ENCODE data around the gene WDR4.

DNA sequence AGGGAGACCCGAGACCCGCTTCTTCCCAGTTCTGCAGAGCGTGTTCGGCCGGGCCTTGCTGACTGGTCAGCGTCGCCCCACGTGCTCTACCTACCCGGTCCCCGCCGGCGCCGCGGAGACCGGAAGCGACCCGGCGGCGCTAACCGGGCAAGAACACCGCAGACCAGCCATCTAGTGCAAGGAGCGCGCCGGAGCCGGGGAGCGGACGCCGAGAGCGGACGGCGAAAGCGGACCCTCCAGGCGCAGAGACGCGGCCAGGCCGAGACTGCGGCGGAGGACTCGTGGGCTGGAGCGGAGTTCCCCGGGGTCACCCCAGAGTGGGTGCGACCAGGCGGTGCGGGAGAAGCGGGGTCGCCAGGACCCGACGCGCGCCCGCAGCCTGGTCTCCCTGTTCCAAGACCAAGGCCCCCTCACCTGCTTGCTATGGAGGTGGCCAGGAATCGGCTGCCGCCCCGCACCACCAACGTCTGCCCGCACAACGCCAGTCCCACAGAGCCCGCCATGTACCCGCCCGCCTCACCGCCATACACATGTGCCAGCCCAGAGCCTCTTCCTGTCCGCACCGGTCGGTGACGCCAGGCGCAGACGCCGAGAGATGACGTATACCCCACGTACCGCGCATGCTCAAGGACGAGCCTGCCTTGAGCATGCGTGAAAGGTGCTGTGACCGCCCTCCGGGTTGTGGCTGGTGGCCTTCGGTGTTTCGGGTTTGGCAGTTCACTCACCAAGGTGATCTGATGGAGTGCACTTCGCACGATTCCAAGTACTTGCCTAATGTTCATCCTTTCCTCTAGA lies at the start of gene WDR4:
- TF ChIP-seq CREM (IDR thresholded peaks at IDR 0.05; ENCODE audit: low read depth): peak; percentile 100
- peak; percentile 24; the same call in 1 of the 2 replicates for TF ChIP-seq ZNF384 (IDR thresholded peaks at IDR 0.05; ENCODE audit: low read depth, low read length)
- TF ChIP-seq MYC (IDR thresholded peaks at IDR 0.05; ENCODE audit: low read depth, low read length): peak; percentile 99
- peak; percentile 99; the same call in 1 of the 2 replicates for TF ChIP-seq MYC (CRISPR knock-in tag; IDR thresholded peaks at IDR 0.05; ENCODE audit: borderline replicate concordance, low read depth)
- no peak for TF ChIP-seq EP300 (IDR thresholded peaks at IDR 0.05; ENCODE audit: low read length)
- TF ChIP-seq, protein P1, sequence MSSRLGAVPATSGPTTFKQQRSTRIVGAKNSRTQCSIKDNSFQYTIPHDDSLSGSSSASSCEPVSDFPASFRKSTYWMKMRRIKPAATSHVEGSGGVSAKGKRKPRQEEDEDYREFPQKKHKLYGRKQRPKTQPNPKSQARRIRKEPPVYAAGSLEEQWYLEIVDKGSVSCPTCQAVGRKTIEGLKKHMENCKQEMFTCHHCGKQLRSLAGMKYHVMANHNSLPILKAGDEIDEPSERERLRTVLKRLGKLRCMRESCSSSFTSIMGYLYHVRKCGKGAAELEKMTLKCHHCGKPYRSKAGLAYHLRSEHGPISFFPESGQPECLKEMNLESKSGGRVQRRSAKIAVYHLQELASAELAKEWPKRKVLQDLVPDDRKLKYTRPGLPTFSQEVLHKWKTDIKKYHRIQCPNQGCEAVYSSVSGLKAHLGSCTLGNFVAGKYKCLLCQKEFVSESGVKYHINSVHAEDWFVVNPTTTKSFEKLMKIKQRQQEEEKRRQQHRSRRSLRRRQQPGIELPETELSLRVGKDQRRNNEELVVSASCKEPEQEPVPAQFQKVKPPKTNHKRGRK (tag; IDR thresholded peaks at IDR 0.05): no peak
- no peak for TF ChIP-seq MYNN (IDR thresholded peaks at IDR 0.05)
- TF ChIP-seq MYNN (CRISPR knock-in tag; IDR thresholded peaks at IDR 0.05): no peak
- TF ChIP-seq ZBTB33 (CRISPR knock-in tag; IDR thresholded peaks at IDR 0.05): no peak
- TF ChIP-seq, protein P2, sequence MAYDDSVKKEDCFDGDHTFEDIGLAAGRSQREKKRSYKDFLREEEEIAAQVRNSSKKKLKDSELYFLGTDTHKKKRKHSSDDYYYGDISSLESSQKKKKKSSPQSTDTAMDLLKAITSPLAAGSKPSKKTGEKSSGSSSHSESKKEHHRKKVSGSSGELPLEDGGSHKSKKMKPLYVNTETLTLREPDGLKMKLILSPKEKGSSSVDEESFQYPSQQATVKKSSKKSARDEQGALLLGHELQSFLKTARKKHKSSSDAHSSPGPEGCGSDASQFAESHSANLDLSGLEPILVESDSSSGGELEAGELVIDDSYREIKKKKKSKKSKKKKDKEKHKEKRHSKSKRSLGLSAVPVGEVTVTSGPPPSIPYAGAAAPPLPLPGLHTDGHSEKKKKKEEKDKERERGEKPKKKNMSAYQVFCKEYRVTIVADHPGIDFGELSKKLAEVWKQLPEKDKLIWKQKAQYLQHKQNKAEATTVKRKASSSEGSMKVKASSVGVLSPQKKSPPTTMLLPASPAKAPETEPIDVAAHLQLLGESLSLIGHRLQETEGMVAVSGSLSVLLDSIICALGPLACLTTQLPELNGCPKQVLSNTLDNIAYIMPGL (CRISPR knock-in tag; IDR thresholded peaks at IDR 0.05): no peak; the same call in 1 of the 2 replicates
- TF ChIP-seq CTCF (IDR thresholded peaks at IDR 0.05 in 2 of 3, conservative IDR thresholded peaks at IDR 0.05 in 1 of 3; ENCODE audit: insufficient read depth in 2 of 3, low read depth in 1 of 3, low read length in 3 of 3): peak in 1 of 3 experiments; percentile 5; a peak in 1 of 6 replicates
- peak; percentile 38; the same call in 1 of the 2 replicates for TF ChIP-seq CBX1 (IDR thresholded peaks at IDR 0.05; ENCODE audit: low read depth)
- TF ChIP-seq KAT7 (CRISPR knock-in tag; IDR thresholded peaks at IDR 0.05; ENCODE audit: borderline replicate concordance): no peak; the same call in 1 of the 2 replicates
- no peak for TF ChIP-seq ARNT (IDR thresholded peaks at IDR 0.05)
- TF ChIP-seq, protein P3, sequence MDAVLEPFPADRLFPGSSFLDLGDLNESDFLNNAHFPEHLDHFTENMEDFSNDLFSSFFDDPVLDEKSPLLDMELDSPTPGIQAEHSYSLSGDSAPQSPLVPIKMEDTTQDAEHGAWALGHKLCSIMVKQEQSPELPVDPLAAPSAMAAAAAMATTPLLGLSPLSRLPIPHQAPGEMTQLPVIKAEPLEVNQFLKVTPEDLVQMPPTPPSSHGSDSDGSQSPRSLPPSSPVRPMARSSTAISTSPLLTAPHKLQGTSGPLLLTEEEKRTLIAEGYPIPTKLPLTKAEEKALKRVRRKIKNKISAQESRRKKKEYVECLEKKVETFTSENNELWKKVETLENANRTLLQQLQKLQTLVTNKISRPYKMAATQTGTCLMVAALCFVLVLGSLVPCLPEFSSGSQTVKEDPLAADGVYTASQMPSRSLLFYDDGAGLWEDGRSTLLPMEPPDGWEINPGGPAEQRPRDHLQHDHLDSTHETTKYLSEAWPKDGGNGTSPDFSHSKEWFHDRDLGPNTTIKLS (IDR thresholded peaks at IDR 0.05; ENCODE audit: borderline replicate concordance, low read depth): peak; percentile 81
- TF ChIP-seq USF1 (CRISPR knock-in tag; IDR thresholded peaks at IDR 0.05): peak; percentile 98
